Measurements from ENCODE around the gene NUDT8. TPM values are rescaled to one million over a fixed set of nuclear protein-coding genes. Genes with fewer than 3 reads are reported as not detected.

The NUDT8 gene
- total and polyA plus RNA-seq, 9 of the 15 experiments (the other 6 are each of a cell fraction or from before 2014, with no cell fraction given): 0.23 to 27.8 (median 5.0) TPM

DNA sequence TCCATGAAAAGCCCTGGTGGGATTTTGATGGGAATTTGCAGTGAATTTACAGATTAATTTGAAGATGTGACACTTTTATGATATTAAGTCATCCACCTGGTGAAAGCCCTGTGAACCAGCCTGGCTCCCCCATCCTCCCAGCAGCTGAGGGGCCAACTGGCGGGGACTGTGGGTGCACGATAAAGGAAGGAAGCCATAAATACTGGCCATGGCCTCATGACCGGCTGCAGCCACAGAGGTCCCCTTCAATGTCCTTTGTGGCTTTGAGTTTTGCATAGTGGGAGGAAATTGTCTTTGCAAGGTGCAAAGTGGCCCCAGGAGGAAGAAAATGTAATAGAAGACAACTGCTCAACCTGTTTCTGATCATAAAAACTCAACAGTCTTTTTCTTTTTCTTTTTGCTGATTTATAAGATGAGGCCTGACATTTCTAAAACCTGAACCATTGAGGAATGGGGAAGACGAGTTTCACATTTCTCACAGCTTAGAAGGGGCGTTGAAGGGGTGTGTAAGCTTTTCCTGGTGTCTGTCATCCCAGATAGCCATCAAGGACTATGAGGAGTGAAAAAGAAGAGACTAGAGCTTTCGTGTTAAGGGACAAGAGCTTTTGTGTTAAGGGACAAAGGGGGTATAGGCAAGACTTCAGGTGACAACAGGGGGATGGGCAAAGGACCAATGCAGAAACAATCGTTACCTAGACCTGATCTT, 29.3 kb downstream of the NUDT8 start (continued):
- TF ChIP-seq, protein P1, sequence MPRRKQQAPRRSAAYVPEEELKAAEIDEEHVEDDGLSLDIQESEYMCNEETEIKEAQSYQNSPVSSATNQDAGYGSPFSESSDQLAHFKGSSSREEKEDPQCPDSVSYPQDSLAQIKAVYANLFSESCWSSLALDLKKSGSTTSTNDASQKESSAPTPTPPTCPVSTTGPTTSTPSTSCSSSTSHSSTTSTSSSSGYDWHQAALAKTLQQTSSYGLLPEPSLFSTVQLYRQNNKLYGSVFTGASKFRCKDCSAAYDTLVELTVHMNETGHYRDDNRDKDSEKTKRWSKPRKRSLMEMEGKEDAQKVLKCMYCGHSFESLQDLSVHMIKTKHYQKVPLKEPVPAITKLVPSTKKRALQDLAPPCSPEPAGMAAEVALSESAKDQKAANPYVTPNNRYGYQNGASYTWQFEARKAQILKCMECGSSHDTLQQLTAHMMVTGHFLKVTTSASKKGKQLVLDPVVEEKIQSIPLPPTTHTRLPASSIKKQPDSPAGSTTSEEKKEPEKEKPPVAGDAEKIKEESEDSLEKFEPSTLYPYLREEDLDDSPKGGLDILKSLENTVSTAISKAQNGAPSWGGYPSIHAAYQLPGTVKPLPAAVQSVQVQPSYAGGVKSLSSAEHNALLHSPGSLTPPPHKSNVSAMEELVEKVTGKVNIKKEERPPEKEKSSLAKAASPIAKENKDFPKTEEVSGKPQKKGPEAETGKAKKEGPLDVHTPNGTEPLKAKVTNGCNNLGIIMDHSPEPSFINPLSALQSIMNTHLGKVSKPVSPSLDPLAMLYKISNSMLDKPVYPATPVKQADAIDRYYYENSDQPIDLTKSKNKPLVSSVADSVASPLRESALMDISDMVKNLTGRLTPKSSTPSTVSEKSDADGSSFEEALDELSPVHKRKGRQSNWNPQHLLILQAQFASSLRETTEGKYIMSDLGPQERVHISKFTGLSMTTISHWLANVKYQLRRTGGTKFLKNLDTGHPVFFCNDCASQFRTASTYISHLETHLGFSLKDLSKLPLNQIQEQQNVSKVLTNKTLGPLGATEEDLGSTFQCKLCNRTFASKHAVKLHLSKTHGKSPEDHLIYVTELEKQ (CRISPR knock-in tag; IDR thresholded peaks at IDR 0.05): no peak
- TF ChIP-seq NFATC3 (IDR thresholded peaks at IDR 0.05) (no peak), SMAD3 (CRISPR knock-in tag; conservative IDR thresholded peaks at IDR 0.05) (no peak), ZNF436 (CRISPR knock-in tag; IDR thresholded peaks at IDR 0.05) (no peak), PREB (CRISPR knock-in tag; IDR thresholded peaks at IDR 0.05) (no peak), GTF3C2 (IDR thresholded peaks at IDR 0.05; ENCODE audit: borderline replicate concordance, extremely low read depth, insufficient read length) (no peak), EHMT2 (IDR thresholded peaks at IDR 0.05) (no peak), TGIF2 (CRISPR knock-in tag; IDR thresholded peaks at IDR 0.05) (no peak), CXXC5 (CRISPR knock-in tag; IDR thresholded peaks at IDR 0.05) (peak; percentile 59), GATAD2B (IDR thresholded peaks at IDR 0.05; ENCODE audit: borderline replicate concordance) (no peak)
- TF ChIP-seq, protein P2, sequence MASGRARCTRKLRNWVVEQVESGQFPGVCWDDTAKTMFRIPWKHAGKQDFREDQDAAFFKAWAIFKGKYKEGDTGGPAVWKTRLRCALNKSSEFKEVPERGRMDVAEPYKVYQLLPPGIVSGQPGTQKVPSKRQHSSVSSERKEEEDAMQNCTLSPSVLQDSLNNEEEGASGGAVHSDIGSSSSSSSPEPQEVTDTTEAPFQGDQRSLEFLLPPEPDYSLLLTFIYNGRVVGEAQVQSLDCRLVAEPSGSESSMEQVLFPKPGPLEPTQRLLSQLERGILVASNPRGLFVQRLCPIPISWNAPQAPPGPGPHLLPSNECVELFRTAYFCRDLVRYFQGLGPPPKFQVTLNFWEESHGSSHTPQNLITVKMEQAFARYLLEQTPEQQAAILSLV (tag; IDR thresholded peaks at IDR 0.05): no peak
- TF ChIP-seq, protein P3, sequence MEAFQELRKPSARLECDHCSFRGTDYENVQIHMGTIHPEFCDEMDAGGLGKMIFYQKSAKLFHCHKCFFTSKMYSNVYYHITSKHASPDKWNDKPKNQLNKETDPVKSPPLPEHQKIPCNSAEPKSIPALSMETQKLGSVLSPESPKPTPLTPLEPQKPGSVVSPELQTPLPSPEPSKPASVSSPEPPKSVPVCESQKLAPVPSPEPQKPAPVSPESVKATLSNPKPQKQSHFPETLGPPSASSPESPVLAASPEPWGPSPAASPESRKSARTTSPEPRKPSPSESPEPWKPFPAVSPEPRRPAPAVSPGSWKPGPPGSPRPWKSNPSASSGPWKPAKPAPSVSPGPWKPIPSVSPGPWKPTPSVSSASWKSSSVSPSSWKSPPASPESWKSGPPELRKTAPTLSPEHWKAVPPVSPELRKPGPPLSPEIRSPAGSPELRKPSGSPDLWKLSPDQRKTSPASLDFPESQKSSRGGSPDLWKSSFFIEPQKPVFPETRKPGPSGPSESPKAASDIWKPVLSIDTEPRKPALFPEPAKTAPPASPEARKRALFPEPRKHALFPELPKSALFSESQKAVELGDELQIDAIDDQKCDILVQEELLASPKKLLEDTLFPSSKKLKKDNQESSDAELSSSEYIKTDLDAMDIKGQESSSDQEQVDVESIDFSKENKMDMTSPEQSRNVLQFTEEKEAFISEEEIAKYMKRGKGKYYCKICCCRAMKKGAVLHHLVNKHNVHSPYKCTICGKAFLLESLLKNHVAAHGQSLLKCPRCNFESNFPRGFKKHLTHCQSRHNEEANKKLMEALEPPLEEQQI (IDR thresholded peaks at IDR 0.05): no peak

Data from K562 (cell line).